SK-N-SH (cell line): ENCODE results near the gene OXA1L. TPM values are rescaled to one million over a fixed set of nuclear protein-coding genes. Genes with fewer than 3 reads are reported as not detected.

Source experiments
- CTCF ChIA-PET: fragments of 300-600, 350-600 bp; formaldehyde crosslinking; extraction: SDS; loops from one replicate; lab custom pipeline; 2021; lab: Yijun Ruan, JAX
- POLR2A ChIA-PET: fragments of 350-600 bp; sonication (Branson Sonifier 250); formaldehyde crosslinking; extraction: SDS; loops from one replicate; lab custom pipeline; 2020; ENCODE audit warnings: antibody characterized with exemption, inconsistent platforms; lab: Yijun Ruan, JAX
- DNase-seq: peaks from one replicate; pipeline ENCODE4 v3.0.0; 2012
- H2AFZ ChIP-seq: fragments of 200-600 bp; sonication (generic); 2 replicates; pipeline ENCODE4 v1.8.1; 2016; ENCODE audit warnings: antibody characterized with exemption, mild to moderate bottlenecking, low read depth
- H3F3A ChIP-seq: fragments of 200-600 bp; sonication (generic); replicated peaks from 2 replicates; pipeline ENCODE3; 2016; ENCODE audit warnings: antibody characterized with exemption, mild to moderate bottlenecking; ENCODE audit not compliant: insufficient read depth
- H3K27ac ChIP-seq, 2 experiments: fragments of 200-500 bp in 1 of 2; fragments of 200-600 bp in 1 of 2; sonication (Bioruptor generic) in 1 of 2; sonication (generic), shearing (Covaris generic) in 1 of 2; 2 replicates each; pipeline versions ENCODE4 v1.5.1 to v1.6.1; 2014 to 2016; ENCODE audit warnings: low read depth in 2 of 2, inconsistent platforms in 1 of 2, low read length in 1 of 2, mild to moderate bottlenecking in 1 of 2, mixed read lengths in 1 of 2
- H3K27me3 ChIP-seq: fragments of 200-600 bp; sonication (generic), shearing (Covaris generic); 2 replicates; pipeline ENCODE4 v1.6.1; 2016; ENCODE audit warnings: mixed run types; ENCODE audit not compliant: insufficient read depth
- H3K36me3 ChIP-seq, 2 experiments: fragments of 200-500 bp in 1 of 2; fragments of 200-600 bp in 1 of 2; sonication (Bioruptor generic) in 1 of 2; sonication (generic) in 1 of 2; replicated peaks in 1 of 2; 2 replicates each; pipeline versions ENCODE3 to v1.5.1; 2014 to 2016; ENCODE audit warnings: low read length in 1 of 2, mild to moderate bottlenecking in 1 of 2; ENCODE audit not compliant: insufficient read depth in 2 of 2, control insufficient read depth in 1 of 2
- H3K4me1 ChIP-seq, 2 experiments: fragments of 200-500 bp in 1 of 2; fragments of 200-600 bp in 1 of 2; sonication (Bioruptor generic) in 1 of 2; sonication (generic), shearing (Covaris generic) in 1 of 2; 2 replicates each; pipeline versions ENCODE4 v1.5.1 to v1.6.1; 2014 to 2016; ENCODE audit warnings: low read depth in 1 of 2, low read length in 1 of 2, mixed run types in 1 of 2; ENCODE audit not compliant: insufficient read depth in 2 of 2, control insufficient read depth in 1 of 2
- H3K4me2 ChIP-seq: fragments of 200-600 bp; sonication (generic), shearing (Covaris generic); 2 replicates; pipeline ENCODE4 v1.6.1; 2017; ENCODE audit warnings: mixed run types
- H3K4me3 ChIP-seq, 2 experiments: fragments of 200-500 bp in 1 of 2; fragments of 200-600 bp in 1 of 2; sonication (Bioruptor generic) in 1 of 2; sonication (generic), shearing (Covaris generic) in 1 of 2; 2 replicates each; pipeline versions ENCODE4 v1.5.1 to v1.8.1; 2014 to 2016; ENCODE audit warnings: low read depth in 2 of 2, inconsistent platforms in 1 of 2, low read length in 1 of 2, mild to moderate bottlenecking in 1 of 2, mixed read lengths in 1 of 2, moderate library complexity in 1 of 2
- H3K79me2 ChIP-seq: fragments of 200-600 bp; sonication (generic); 2 replicates; pipeline ENCODE4 v1.8.1; 2017; ENCODE audit warnings: mild to moderate bottlenecking; ENCODE audit not compliant: insufficient read depth
- H3K9ac ChIP-seq: fragments of 200-600 bp; sonication (generic); 2 replicates; pipeline ENCODE4 v1.6.1; 2017; ENCODE audit warnings: mixed run types
- H3K9me2 ChIP-seq: fragments of 200-600 bp; sonication (generic); 2 replicates; pipeline ENCODE4 v1.6.1; 2017; ENCODE audit warnings: mixed run types
- H3K9me3 ChIP-seq: fragments of 200-600 bp; sonication (generic); 2 replicates; pipeline ENCODE4 v1.6.1; 2017; ENCODE audit warnings: mixed run types, mild to moderate bottlenecking, moderate library complexity
- H4K20me1 ChIP-seq: fragments of 200-600 bp; sonication (generic); 2 replicates; pipeline ENCODE4 v1.6.1; 2017; ENCODE audit warnings: mild to moderate bottlenecking, mixed run types; ENCODE audit not compliant: insufficient read depth
- CHD2 ChIP-seq: fragments of 150-350 bp; IDR thresholded peaks from 2 replicates; pipeline ENCODE4 v1.6.1; 2018; ENCODE audit warnings: low read length; ENCODE audit not compliant: partially characterized antibody
- EP300 ChIP-seq, 2 experiments: IDR thresholded peaks; 2 replicates each; pipeline versions ENCODE4 v1.4.0 to v1.6.1; 2012; ENCODE audit warnings: borderline replicate concordance in 1 of 2, low read depth in 1 of 2, low read length in 1 of 2
- FOXJ3 ChIP-seq: sonication (generic); formaldehyde crosslinking; IDR thresholded peaks from 2 replicates; pipeline ENCODE4 v1.5.1; 2020; ENCODE audit warnings: mild to moderate bottlenecking, missing genetic modification reagents
- JUND ChIP-seq: IDR thresholded peaks from 2 replicates; pipeline ENCODE4 v1.4.0; 2012
- NFIC ChIP-seq: IDR thresholded peaks from 2 replicates; pipeline ENCODE4 v1.4.0; 2012; ENCODE audit warnings: borderline replicate concordance
- NRF1 ChIP-seq: IDR thresholded peaks from 2 replicates; pipeline ENCODE4 v1.6.1; 2012; ENCODE audit warnings: low read depth, mild to moderate bottlenecking, low read length
- PBX3 ChIP-seq: IDR thresholded peaks from 2 replicates; pipeline ENCODE4; 2012
- RFX5 ChIP-seq: IDR thresholded peaks from 2 replicates; pipeline ENCODE4 v1.6.1; 2012; ENCODE audit warnings: mild to moderate bottlenecking, improper control_type of control experiment, low read length
- SMC3 ChIP-seq: IDR thresholded peaks from 2 replicates; pipeline ENCODE4 v1.6.1; 2012; ENCODE audit warnings: low read depth, low read length, improper control_type of control experiment
- USF2 ChIP-seq: fragments of 150-350 bp; IDR thresholded peaks from 2 replicates; pipeline ENCODE4 v1.6.1; 2017; ENCODE audit warnings: antibody characterized with exemption, low read length, low read depth, borderline replicate concordance
- WGBS: methylation state at CpG from one replicate; pipeline ENCODE4 v1.1.6; 2017; ENCODE audit warnings: low lambda C conversion rate; 5-methylcytosine and 5-hydroxymethylcytosine counted together
- polyA plus RNA-seq, 3 experiments: library from polyadenylated mRNA; depleted of rRNA; stranded (reverse); fragments of >200 nt; gene quantifications; 2 replicates each; pipeline ENCODE4 v1.2.3, GENCODE V29; 2012
- TF ChIP-seq, protein P1 (sequence below): IDR thresholded peaks from 2 replicates; pipeline ENCODE4 v1.6.1; 2012; ENCODE audit warnings: mild to moderate bottlenecking, low read depth, low read length, moderate library complexity

The OXA1L gene
- polyA plus RNA-seq, 1 of the 3 experiments (the other 2 are of a cell fraction), result 119 TPM

DNA sequence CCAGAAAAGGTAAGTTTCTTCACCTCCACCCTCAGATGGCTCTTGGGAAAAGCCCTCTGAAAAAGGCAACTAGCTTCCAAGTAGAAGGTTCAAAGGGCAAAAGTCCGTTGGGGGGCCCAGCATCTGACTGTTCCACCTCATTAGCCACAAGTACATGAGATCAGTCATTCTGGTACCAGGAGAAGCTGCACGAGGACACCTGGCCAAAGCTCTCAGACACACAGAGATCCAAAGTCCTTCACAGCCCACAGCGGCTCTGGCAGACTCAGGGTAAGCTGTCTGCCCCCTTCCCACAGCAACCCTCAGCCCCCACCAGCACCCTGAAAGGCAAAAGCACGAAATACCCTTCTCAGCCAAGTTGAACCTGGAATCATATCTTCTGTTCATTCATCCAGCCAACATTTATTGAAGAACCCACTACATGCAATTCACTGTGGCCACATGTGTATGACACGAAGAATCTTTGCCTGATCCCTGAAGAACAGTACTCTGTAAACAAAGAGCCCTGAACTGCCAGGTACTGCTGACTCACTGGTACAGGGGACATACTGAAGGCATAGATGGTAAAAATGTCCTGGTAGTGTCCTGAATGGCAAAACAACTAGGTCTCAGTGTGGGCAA, 29.7 kb downstream of the OXA1L start:
- Histone ChIP-seq H3K79me2 (no peaks in the 10 kb centered on the region), H3K4me1 (no peaks in the 10 kb centered on the region), H3K9ac (no peak overlapping the region), H2AFZ (no peak overlapping the region), H3K9me3 (no peaks in the 10 kb centered on the region), H3F3A (no peaks in the 10 kb centered on the region), H3K27me3 (peaks cover 53% of the 10 kb centered on the region; the same call in 1 of the 2 replicates), H3K4me3 (no peak overlapping the region), H3K36me3 (no peaks in the 10 kb centered on the region), H3K9me2 (no peaks in the 10 kb centered on the region), H3K4me2 (no peak overlapping the region), H3K27ac (no peak overlapping the region), H4K20me1 (no peaks in the 10 kb centered on the region)
- CTCF ChIA-PET, result interaction anchor here (1.9 kb wide), 1 partner anchor 239 kb away, joined by 4 read pairs; no protein-coding TSS in a partner anchor
- TF ChIP-seq PBX3 (no peak), CHD2 (no peak), RFX5 (no peak), FOXJ3 (no peak)
- 8% methylated on average over 3 of the region's 5 CpGs for WGBS
- POLR2A ChIA-PET, result no interaction called here
- no peak for DNase-seq

DNA sequence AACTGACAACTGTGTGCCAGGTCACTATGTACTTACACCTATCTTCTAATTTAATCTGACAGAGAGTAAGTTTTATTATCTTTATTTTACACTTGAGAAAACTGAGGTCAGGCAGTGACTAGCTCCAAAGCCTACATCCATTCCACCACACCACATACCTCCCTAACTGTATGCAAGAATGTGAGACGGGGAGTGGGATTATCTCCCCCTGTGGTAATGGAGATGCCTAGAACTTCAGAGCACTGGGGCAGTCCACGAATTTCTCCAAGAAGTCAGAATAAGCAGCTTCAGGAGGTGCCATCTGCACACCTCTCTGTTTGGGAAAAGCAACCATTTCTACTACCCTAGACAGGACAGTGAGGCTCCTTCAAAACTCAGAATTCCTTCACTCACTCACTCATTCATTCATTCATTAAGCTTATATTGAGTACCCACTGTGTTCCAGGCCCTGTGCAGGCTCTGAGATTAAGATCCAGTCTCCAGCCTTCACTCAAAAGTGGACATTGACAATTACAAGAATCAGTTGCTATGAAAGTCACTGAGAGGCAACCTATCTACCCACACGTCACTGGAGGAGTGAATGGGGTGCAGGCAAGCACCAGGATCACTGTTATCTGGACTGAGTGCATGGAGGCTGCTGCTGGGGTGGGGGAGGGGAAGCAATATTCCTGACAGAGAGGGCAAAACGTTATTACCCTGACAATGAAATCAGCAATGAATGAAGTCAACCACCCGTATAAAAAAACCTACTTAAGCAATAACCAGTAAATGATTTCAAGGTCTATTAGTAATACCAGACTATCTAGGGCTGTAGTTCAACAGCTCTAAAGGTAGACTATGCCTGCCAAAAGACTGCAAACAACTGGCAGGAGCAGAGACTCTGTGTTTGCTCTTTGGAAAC, 30.8 kb downstream of the OXA1L start:
- no peak for DNase-seq
- Histone ChIP-seq H3F3A (no peaks in the 10 kb centered on the region), H3K9me2 (no peaks in the 10 kb centered on the region), H3K4me2 (no peak overlapping the region), H3K4me1 (no peaks in the 10 kb centered on the region), H4K20me1 (no peaks in the 10 kb centered on the region), H3K27ac (no peak overlapping the region), H3K9ac (no peak overlapping the region), H3K36me3 (no peaks in the 10 kb centered on the region), H3K79me2 (no peaks in the 10 kb centered on the region), H3K27me3 (peaks cover 64% of the 10 kb centered on the region), H3K4me3 (no peak overlapping the region), H3K9me3 (no peaks in the 10 kb centered on the region), H2AFZ (no peak overlapping the region)
- CTCF ChIA-PET, result interaction anchor here (1.9 kb wide), 1 partner anchor 240 kb away, joined by 4 read pairs; no protein-coding TSS in a partner anchor
- 5% methylated on average over 5 of the region's 5 CpGs for WGBS
- TF ChIP-seq SMC3, result no peak
- no peak for TF ChIP-seq EP300 (IDR thresholded peaks at IDR 0.05; ENCODE audit: borderline replicate concordance in 1 of 2, low read depth in 1 of 2, low read length in 1 of 2)
- TF ChIP-seq NFIC, result no peak
- TF ChIP-seq NRF1, result no peak
- TF ChIP-seq, protein P1, sequence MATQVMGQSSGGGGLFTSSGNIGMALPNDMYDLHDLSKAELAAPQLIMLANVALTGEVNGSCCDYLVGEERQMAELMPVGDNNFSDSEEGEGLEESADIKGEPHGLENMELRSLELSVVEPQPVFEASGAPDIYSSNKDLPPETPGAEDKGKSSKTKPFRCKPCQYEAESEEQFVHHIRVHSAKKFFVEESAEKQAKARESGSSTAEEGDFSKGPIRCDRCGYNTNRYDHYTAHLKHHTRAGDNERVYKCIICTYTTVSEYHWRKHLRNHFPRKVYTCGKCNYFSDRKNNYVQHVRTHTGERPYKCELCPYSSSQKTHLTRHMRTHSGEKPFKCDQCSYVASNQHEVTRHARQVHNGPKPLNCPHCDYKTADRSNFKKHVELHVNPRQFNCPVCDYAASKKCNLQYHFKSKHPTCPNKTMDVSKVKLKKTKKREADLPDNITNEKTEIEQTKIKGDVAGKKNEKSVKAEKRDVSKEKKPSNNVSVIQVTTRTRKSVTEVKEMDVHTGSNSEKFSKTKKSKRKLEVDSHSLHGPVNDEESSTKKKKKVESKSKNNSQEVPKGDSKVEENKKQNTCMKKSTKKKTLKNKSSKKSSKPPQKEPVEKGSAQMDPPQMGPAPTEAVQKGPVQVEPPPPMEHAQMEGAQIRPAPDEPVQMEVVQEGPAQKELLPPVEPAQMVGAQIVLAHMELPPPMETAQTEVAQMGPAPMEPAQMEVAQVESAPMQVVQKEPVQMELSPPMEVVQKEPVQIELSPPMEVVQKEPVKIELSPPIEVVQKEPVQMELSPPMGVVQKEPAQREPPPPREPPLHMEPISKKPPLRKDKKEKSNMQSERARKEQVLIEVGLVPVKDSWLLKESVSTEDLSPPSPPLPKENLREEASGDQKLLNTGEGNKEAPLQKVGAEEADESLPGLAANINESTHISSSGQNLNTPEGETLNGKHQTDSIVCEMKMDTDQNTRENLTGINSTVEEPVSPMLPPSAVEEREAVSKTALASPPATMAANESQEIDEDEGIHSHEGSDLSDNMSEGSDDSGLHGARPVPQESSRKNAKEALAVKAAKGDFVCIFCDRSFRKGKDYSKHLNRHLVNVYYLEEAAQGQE, result no peak
- TF ChIP-seq USF2, result no peak
- TF ChIP-seq JUND, result no peak
- POLR2A ChIA-PET, result no interaction called here
